Measurements from ENCODE around the gene B3GNT7. TPM values are rescaled to one million over a fixed set of nuclear protein-coding genes. Genes with fewer than 3 reads are reported as not detected.

B3GNT7 gene
- total RNA-seq, 1 experiment from 2014 or later: 6.1 TPM

DNA sequence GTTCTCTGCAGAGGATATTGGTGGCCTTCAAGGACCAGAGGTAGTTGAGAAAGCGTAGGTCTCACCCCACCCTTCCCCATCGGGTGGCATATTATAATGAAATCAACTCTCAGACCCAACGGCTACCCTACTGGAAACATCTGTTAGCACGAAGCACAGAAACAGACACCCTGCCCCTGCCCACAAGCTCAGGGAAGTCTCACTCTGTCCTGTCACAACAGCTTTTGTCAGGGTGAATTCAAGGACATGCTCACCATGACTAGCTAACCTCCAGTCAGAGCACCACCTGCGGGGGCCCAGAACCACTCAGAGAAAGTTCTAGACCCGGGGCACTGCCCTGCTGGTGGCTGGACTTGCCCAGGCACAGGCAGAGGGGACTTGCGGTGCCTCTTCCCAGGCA, 3.5 kb upstream of the B3GNT7 start (continued):
- TF ChIP-seq, protein P1, sequence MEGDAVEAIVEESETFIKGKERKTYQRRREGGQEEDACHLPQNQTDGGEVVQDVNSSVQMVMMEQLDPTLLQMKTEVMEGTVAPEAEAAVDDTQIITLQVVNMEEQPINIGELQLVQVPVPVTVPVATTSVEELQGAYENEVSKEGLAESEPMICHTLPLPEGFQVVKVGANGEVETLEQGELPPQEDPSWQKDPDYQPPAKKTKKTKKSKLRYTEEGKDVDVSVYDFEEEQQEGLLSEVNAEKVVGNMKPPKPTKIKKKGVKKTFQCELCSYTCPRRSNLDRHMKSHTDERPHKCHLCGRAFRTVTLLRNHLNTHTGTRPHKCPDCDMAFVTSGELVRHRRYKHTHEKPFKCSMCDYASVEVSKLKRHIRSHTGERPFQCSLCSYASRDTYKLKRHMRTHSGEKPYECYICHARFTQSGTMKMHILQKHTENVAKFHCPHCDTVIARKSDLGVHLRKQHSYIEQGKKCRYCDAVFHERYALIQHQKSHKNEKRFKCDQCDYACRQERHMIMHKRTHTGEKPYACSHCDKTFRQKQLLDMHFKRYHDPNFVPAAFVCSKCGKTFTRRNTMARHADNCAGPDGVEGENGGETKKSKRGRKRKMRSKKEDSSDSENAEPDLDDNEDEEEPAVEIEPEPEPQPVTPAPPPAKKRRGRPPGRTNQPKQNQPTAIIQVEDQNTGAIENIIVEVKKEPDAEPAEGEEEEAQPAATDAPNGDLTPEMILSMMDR (IDR thresholded peaks at IDR 0.05 in 2 of 3, conservative IDR thresholded peaks at IDR 0.05 in 1 of 3; ENCODE audit: borderline replicate concordance in 1 of 3, insufficient read depth in 1 of 3, low read depth in 2 of 3, low read length in 2 of 3): no peak
- no peak for TF ChIP-seq SRF (IDR thresholded peaks at IDR 0.05; ENCODE audit: low read depth)
- TF ChIP-seq, protein P2, sequence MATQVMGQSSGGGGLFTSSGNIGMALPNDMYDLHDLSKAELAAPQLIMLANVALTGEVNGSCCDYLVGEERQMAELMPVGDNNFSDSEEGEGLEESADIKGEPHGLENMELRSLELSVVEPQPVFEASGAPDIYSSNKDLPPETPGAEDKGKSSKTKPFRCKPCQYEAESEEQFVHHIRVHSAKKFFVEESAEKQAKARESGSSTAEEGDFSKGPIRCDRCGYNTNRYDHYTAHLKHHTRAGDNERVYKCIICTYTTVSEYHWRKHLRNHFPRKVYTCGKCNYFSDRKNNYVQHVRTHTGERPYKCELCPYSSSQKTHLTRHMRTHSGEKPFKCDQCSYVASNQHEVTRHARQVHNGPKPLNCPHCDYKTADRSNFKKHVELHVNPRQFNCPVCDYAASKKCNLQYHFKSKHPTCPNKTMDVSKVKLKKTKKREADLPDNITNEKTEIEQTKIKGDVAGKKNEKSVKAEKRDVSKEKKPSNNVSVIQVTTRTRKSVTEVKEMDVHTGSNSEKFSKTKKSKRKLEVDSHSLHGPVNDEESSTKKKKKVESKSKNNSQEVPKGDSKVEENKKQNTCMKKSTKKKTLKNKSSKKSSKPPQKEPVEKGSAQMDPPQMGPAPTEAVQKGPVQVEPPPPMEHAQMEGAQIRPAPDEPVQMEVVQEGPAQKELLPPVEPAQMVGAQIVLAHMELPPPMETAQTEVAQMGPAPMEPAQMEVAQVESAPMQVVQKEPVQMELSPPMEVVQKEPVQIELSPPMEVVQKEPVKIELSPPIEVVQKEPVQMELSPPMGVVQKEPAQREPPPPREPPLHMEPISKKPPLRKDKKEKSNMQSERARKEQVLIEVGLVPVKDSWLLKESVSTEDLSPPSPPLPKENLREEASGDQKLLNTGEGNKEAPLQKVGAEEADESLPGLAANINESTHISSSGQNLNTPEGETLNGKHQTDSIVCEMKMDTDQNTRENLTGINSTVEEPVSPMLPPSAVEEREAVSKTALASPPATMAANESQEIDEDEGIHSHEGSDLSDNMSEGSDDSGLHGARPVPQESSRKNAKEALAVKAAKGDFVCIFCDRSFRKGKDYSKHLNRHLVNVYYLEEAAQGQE (IDR thresholded peaks at IDR 0.05; ENCODE audit: low read depth): no peak

DNA sequence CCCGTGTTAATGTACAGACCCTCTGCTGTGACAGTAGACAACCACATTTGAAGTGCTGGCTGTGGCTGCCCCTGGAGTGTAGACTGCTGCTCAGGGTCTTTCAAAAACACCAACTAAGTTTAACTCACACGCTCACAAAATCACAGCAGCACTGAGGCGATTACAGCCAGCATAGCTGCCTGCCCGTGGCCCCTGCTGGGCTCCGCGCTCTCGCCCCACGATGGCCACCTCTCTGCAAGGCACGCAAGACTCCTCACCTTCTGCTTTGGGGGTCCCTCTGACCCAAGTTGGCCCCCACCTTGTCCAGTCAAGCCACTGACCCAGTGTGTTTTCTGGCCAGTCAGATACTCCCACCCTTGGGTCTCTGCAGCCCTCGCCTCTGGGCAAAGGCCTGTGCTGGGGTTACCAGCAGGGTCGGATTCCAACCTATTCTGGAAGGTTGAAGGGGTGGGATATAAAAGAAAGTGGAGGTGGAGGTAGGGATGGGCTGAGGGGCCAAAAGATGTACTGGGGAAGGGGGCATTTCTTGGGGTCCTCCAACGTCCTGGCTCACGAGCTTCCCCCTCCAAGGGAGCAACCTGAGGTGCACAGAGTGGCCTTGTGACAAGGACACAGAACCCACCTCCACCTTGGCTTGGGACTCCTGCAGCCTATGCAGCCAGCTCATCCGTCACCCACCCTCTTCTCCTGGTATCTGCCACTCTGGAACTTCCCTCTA, 2.9 kb upstream of the B3GNT7 start:
- CTCF ChIA-PET: no interaction called here
- Histone ChIP-seq H3K79me2 (ENCODE audit: insufficient read depth, low read length) (no peaks in the 10 kb centered on the region), H3K27me3 (ENCODE audit: insufficient read depth, low read length) (no peaks in the 10 kb centered on the region), H2AFZ (ENCODE audit: low read depth, low read length, poor library complexity, severe bottlenecking) (no peak overlapping the region), H4K20me1 (ENCODE audit: insufficient read depth) (no peaks in the 10 kb centered on the region), H3K9ac (ENCODE audit: low read length) (no peak overlapping the region), H3K9me2 (ENCODE audit: insufficient read depth) (no peaks in the 10 kb centered on the region), H3K9me3 (ENCODE audit: control insufficient read depth in 1 of 2, insufficient read depth in 1 of 2, low read depth in 1 of 2, low read length in 2 of 2) (no peaks in the 10 kb centered on the region), H3K36me3 (ENCODE audit: control insufficient read depth in 1 of 2, insufficient read depth in 2 of 2, low read length in 2 of 2) (no peaks in the 10 kb centered on the region), H3K4me2 (ENCODE audit: low read length) (no peak overlapping the region), H3K27ac (ENCODE audit: low read depth, low read length) (no peak overlapping the region), H3K4me1 (ENCODE audit: control insufficient read depth in 1 of 2, insufficient read depth in 2 of 2, low read length in 2 of 2) (peaks cover 10 to 32% of the 10 kb centered on the region in 2 experiments), H3K4me3 (replicated peaks in 1 of 2; ENCODE audit: low read depth in 1 of 2, low read length in 2 of 2) (no peak overlapping the region)
- ATAC-seq: no peak
- POLR2A ChIA-PET: no interaction called here
- RAD21 ChIA-PET (ENCODE audit: low non-redundant PET in 1 of 2, low total read pairs in 2 of 2, uncharacterized antibody in 2 of 2, unreplicated experiment in 2 of 2): no interaction called here
- DNase-seq (ENCODE audit: low read depth, low spot score): no peak
- intact Hi-C loops (cut with micrococcal nuclease): no loop called here
- TF ChIP-seq, protein P3, sequence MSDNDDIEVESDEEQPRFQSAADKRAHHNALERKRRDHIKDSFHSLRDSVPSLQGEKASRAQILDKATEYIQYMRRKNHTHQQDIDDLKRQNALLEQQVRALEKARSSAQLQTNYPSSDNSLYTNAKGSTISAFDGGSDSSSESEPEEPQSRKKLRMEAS (IDR thresholded peaks at IDR 0.05): no peak
- TF ChIP-seq TCF7L2 (IDR thresholded peaks at IDR 0.05; ENCODE audit: borderline replicate concordance, extremely low read depth, insufficient read depth, insufficient read length) (no peak), SIN3A (IDR thresholded peaks at IDR 0.05; ENCODE audit: low read depth) (no peak), CBX3 (IDR thresholded peaks at IDR 0.05; ENCODE audit: low read depth) (no peak)
- no TSS peak for BruUV-seq (replicated peaks)
